Measurements from ENCODE around the gene PC.

PC gene

GRCh38 chr11:66901964-66902390 is 56.2 kb downstream of the PC start:
- DNase-seq (ENCODE audit: low read depth), result no peak
- H3K4me3 ChIP-seq (replicated peaks; ENCODE audit: low read depth, low read length), result no peak overlapping the region
- TF ChIP-seq, protein P1, sequence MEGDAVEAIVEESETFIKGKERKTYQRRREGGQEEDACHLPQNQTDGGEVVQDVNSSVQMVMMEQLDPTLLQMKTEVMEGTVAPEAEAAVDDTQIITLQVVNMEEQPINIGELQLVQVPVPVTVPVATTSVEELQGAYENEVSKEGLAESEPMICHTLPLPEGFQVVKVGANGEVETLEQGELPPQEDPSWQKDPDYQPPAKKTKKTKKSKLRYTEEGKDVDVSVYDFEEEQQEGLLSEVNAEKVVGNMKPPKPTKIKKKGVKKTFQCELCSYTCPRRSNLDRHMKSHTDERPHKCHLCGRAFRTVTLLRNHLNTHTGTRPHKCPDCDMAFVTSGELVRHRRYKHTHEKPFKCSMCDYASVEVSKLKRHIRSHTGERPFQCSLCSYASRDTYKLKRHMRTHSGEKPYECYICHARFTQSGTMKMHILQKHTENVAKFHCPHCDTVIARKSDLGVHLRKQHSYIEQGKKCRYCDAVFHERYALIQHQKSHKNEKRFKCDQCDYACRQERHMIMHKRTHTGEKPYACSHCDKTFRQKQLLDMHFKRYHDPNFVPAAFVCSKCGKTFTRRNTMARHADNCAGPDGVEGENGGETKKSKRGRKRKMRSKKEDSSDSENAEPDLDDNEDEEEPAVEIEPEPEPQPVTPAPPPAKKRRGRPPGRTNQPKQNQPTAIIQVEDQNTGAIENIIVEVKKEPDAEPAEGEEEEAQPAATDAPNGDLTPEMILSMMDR (IDR thresholded peaks at IDR 0.05; ENCODE audit: low read length, missing control alignments), result no peak

DNA sequence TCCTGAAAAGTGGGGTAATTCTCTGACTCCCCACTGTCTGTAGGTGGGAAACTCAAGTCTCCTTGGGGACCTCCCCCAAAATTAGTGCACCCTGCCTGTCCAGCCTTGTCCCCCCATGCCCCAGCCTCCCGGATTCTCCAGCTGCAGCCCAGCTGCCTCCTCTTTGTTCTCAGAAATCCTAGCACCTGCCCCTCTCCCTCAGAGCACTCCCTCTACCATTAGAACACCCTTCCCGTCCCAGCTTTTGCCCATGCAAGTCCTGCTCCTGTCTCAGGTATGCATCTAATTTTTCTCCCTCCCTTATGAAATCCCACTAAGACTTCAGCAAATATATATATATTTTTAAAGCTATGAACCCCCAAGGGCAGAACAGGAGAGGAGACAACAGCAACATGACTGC is 64.0 kb downstream of the PC start:
- no peak overlapping the region for H3K4me3 ChIP-seq (replicated peaks; ENCODE audit: low read depth, low read length)
- TF ChIP-seq, protein P1 (IDR thresholded peaks at IDR 0.05; ENCODE audit: low read length, missing control alignments), result no peak
- no peak for DNase-seq (ENCODE audit: low read depth)

GRCh38 chr11:66892911-66893310 is 65.3 kb downstream of the PC start:
- TF ChIP-seq, protein P1 (IDR thresholded peaks at IDR 0.05; ENCODE audit: low read length, missing control alignments), result no peak
- no peak overlapping the region for H3K4me3 ChIP-seq (replicated peaks; ENCODE audit: low read depth, low read length)
- no peak for DNase-seq (ENCODE audit: low read depth)

GRCh38 chr11:66891851-66892660 is 66.1 kb downstream of the PC start:
- TF ChIP-seq, protein P1 (IDR thresholded peaks at IDR 0.05; ENCODE audit: low read length, missing control alignments), result no peak
- peak; percentile 90 for DNase-seq (ENCODE audit: low read depth)
- H3K4me3 ChIP-seq (replicated peaks; ENCODE audit: low read depth, low read length), result no peak overlapping the region

DNA sequence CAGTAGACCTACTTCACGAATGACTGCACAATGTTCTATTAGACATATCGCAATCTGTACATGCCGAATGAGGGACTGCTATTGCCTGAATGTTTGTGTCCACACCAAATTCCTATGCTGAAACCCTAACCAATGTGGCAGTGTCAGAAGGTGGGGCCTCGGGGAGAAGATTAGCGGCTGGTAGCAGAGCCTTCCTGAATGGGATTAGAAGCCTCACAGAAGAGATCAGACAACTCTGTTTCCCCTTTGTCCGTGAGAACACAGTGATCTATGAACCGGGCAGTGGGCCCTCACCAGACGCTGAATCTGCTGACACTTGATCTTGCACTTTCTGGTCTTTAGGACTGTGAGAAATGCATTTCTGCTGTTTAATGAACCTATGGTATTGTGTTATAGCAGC is 68.2 kb downstream of the PC start:
- TF ChIP-seq, protein P1 (IDR thresholded peaks at IDR 0.05; ENCODE audit: low read length, missing control alignments), result no peak

DNA sequence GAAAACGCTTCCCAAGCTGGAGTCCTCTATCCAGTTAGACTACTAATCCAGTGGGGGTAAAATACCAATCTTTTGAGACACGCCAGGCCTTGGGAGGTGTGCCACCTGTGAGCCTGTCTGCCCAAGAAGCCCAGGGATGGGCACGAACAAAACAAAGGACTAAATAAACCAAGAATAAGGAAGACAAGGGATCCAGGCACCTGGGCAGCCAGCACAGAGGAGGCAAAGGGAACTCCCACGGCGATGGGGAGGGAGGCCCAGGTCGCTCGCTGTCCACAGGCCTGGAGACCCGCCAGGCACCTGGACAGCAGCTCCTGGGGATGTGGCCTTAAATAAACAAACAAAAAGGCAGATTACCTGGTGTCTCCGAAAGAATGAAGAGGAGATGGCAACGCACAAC is 69.9 kb downstream of the PC start:
- no peak for DNase-seq (ENCODE audit: low read depth)
- H3K4me3 ChIP-seq (replicated peaks; ENCODE audit: low read depth, low read length), result no peak overlapping the region
- TF ChIP-seq, protein P1 (IDR thresholded peaks at IDR 0.05; ENCODE audit: low read length, missing control alignments), result no peak

More for the DNA sequence above, 68.2 kb downstream of the PC start:
- DNase-seq (ENCODE audit: low read depth), result no peak
- H3K4me3 ChIP-seq (replicated peaks; ENCODE audit: low read depth, low read length), result no peak overlapping the region

GRCh38 chr11:66887526-66887925 is 70.7 kb downstream of the PC start:
- TF ChIP-seq, protein P1 (IDR thresholded peaks at IDR 0.05; ENCODE audit: low read length, missing control alignments), result no peak
- DNase-seq (ENCODE audit: low read depth), result no peak
- H3K4me3 ChIP-seq (replicated peaks; ENCODE audit: low read depth, low read length), result no peak overlapping the region

Measured in fibroblast of pulmonary artery (primary cell).